ENCODE results near the gene NKAIN4.

NKAIN4 gene

GRCh38 chr20:63270606-63271325, 16.5 kb upstream of the NKAIN4 start:
- no peak for TF ChIP-seq TAF1 (IDR thresholded peaks at IDR 0.05; ENCODE audit: low read depth)
- TF ChIP-seq USF1 (IDR thresholded peaks at IDR 0.05): no peak
- TF ChIP-seq YY1 (IDR thresholded peaks at IDR 0.05; ENCODE audit: low read depth): no peak
- no peak for TF ChIP-seq ZBTB7A (IDR thresholded peaks at IDR 0.05; ENCODE audit: low read depth)
- TF ChIP-seq CREB1 (IDR thresholded peaks at IDR 0.05; ENCODE audit: low read depth): no peak
- TF ChIP-seq REST (IDR thresholded peaks at IDR 0.05; ENCODE audit: low read depth): no peak
- no peak for TF ChIP-seq TCF12 (IDR thresholded peaks at IDR 0.05; ENCODE audit: low read depth)
- TF ChIP-seq CEBPB (IDR thresholded peaks at IDR 0.05): no peak
- no peak for TF ChIP-seq MAX (IDR thresholded peaks at IDR 0.05)
- TF ChIP-seq FOXM1 (IDR thresholded peaks at IDR 0.05; ENCODE audit: borderline replicate concordance, low read depth): no peak
- no peak for TF ChIP-seq RAD21 (IDR thresholded peaks at IDR 0.05; ENCODE audit: low read depth)
- no peak for TF ChIP-seq NFIC (IDR thresholded peaks at IDR 0.05)
- no peak for TF ChIP-seq EGR1 (IDR thresholded peaks at IDR 0.05)
- TF ChIP-seq TEAD4 (IDR thresholded peaks at IDR 0.05): no peak
- no peak for TF ChIP-seq EP300 (IDR thresholded peaks at IDR 0.05; ENCODE audit: borderline replicate concordance)

- TF ChIP-seq RAD21 (IDR thresholded peaks at IDR 0.05; ENCODE audit: low read depth) (no peak), CREB1 (IDR thresholded peaks at IDR 0.05; ENCODE audit: low read depth) (no peak), EGR1 (IDR thresholded peaks at IDR 0.05) (no peak), REST (IDR thresholded peaks at IDR 0.05; ENCODE audit: low read depth) (no peak)
Observed at GRCh38 chr20:63269724-63270123, 15.5 kb upstream of the NKAIN4 start.

- TF ChIP-seq CEBPB (IDR thresholded peaks at IDR 0.05): no peak
- TF ChIP-seq EP300 (IDR thresholded peaks at IDR 0.05; ENCODE audit: borderline replicate concordance): no peak
- TF ChIP-seq EGR1 (IDR thresholded peaks at IDR 0.05): no peak
- no peak for TF ChIP-seq REST (IDR thresholded peaks at IDR 0.05; ENCODE audit: low read depth)
- peak; percentile 51 for TF ChIP-seq TEAD4 (IDR thresholded peaks at IDR 0.05)
- 0 out of 2 replicates have a peak, but pooled peaks have one; percentile 50 for TF ChIP-seq MAX (IDR thresholded peaks at IDR 0.05)
Observed at GRCh38 chr20:63268671-63269439, 14.6 kb upstream of the NKAIN4 start.

DNA sequence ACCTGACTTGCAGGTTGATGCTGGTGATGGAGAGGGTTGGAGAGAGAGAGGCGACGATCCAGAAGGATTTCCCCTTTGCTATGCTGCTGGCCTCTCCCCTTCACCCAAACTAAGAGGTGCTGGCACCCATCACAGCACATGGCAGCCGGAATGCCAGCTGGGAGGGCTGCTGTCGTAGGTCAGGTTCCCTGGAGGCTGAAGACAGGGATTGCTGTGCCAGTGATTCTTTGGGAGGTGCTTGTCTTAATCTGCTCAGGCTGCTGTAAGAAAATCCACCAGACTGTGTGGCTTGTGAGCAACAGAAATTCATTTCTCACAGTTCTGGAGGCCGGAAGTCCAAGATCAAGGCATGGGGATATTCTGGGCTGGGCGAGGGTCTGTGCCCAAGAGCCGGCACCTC, 14.0 kb upstream of the NKAIN4 start:
- no peak for TF ChIP-seq TCF12 (IDR thresholded peaks at IDR 0.05; ENCODE audit: low read depth)
- no peak for TF ChIP-seq CEBPB (IDR thresholded peaks at IDR 0.05)
- no peak for TF ChIP-seq MAX (IDR thresholded peaks at IDR 0.05)
- TF ChIP-seq TAF1 (IDR thresholded peaks at IDR 0.05; ENCODE audit: low read depth): no peak
- TF ChIP-seq REST (IDR thresholded peaks at IDR 0.05; ENCODE audit: low read depth): no peak
- TF ChIP-seq YY1 (IDR thresholded peaks at IDR 0.05; ENCODE audit: low read depth): no peak
